HEK293 (cell line): ENCODE data around the gene CEP57L1.

ENCODE experiments used
- ELK4 ChIP-seq: IDR thresholded peaks from 2 replicates; pipeline ENCODE4 v1.6.1; 2011; ENCODE audit warnings: mild to moderate bottlenecking, low read depth, low read length, borderline replicate concordance
- IKZF3 ChIP-seq: fragments of 450-650 bp; IDR thresholded peaks from 2 replicates; pipeline ENCODE4 v1.5.0; 2018; ENCODE audit warnings: missing biosample characterization, mild to moderate bottlenecking, missing genetic modification characterization, moderate library complexity
- PATZ1 ChIP-seq: fragments of 450-650 bp; formaldehyde crosslinking; IDR thresholded peaks from 2 replicates; pipeline ENCODE4 v1.5.1; 2016; ENCODE audit warnings: missing biosample characterization, missing genetic modification characterization
- REPIN1 ChIP-seq: fragments of 450-650 bp; formaldehyde crosslinking; IDR thresholded peaks from 2 replicates; pipeline ENCODE4 v1.5.1; 2017; ENCODE audit warnings: missing biosample characterization, missing genetic modification characterization, low read depth
- TCF7L2 ChIP-seq: IDR thresholded peaks from 2 replicates; pipeline ENCODE4 v1.6.1; 2011; ENCODE audit warnings: low read depth, mild to moderate bottlenecking, inconsistent platforms, low read length, moderate library complexity, borderline replicate concordance
- ZBTB11 ChIP-seq: fragments of 450-650 bp; formaldehyde crosslinking; conservative IDR thresholded peaks from 2 replicates; pipeline ENCODE4 v1.5.1; 2016; ENCODE audit warnings: low read depth, missing biosample characterization, missing genetic modification characterization
- ZBTB17 ChIP-seq: fragments of 450-650 bp; formaldehyde crosslinking; IDR thresholded peaks from 2 replicates; pipeline ENCODE4 v1.5.1; 2016; ENCODE audit warnings: missing biosample characterization, missing genetic modification characterization
- ZNF266 ChIP-seq: fragments of 450-650 bp; formaldehyde crosslinking; IDR thresholded peaks from 2 replicates; pipeline ENCODE4 v1.5.1; 2016; ENCODE audit warnings: missing biosample characterization, missing genetic modification characterization, low read depth
- ZNF274 ChIP-seq, 2 experiments: fragments of 200-500 bp in 1 of 2; fragments of 450-650 bp in 1 of 2; sonication (Bioruptor generic) in 1 of 2; formaldehyde crosslinking in 1 of 2; IDR thresholded peaks; 2 replicates each; pipeline versions ENCODE4 v1.5.1 to v1.6.1; 2014 to 2016; ENCODE audit warnings: borderline replicate concordance in 1 of 2, inconsistent platforms in 1 of 2, low read length in 1 of 2, missing biosample characterization in 1 of 2, missing genetic modification characterization in 1 of 2
- ZNF391 ChIP-seq: fragments of 450-650 bp; formaldehyde crosslinking; IDR thresholded peaks from 2 replicates; pipeline ENCODE4 v1.5.1; 2016; ENCODE audit warnings: low read depth, missing biosample characterization, missing genetic modification characterization, borderline replicate concordance
- ZNF626 ChIP-seq: fragments of 450-650 bp; sonication (Bioruptor Pico); formaldehyde crosslinking; IDR thresholded peaks from 2 replicates; pipeline ENCODE4 v1.5.1; 2018; ENCODE audit warnings: missing biosample characterization, missing genetic modification characterization, inconsistent platforms
- ZSCAN30 ChIP-seq: fragments of 450-650 bp; IDR thresholded peaks from 2 replicates; pipeline ENCODE4 v1.5.1; 2018; ENCODE audit warnings: missing biosample characterization, mild to moderate bottlenecking, missing genetic modification characterization, moderate library complexity
- TF ChIP-seq, protein P1 (sequence below): fragments of 450-650 bp; formaldehyde crosslinking; IDR thresholded peaks from 2 replicates; pipeline ENCODE4 v1.5.1; 2016; ENCODE audit warnings: missing biosample characterization, missing genetic modification characterization
- TF ChIP-seq, protein P2 (sequence below): fragments of 450-650 bp; formaldehyde crosslinking; IDR thresholded peaks from 2 replicates; pipeline ENCODE4 v1.5.1; 2016; ENCODE audit warnings: missing biosample characterization, missing genetic modification characterization

- TF ChIP-seq IKZF3 (tag by site-specific recombination) (no peak), PATZ1 (no peak), ZNF274 (IDR thresholded peaks at IDR 0.05; ENCODE audit: low read length) (no peak), ZNF274 (tag by site-specific recombination; IDR thresholded peaks at IDR 0.05; ENCODE audit: borderline replicate concordance) (no peak), TCF7L2 (no peak), ZSCAN30 (tag by site-specific recombination) (no peak), ZNF626 (tag by site-specific recombination) (no peak), REPIN1 (no peak), ZBTB11 (tag by site-specific recombination) (no peak), ZBTB17 (tag by site-specific recombination) (no peak), ZNF266 (tag by site-specific recombination) (no peak), ELK4 (no peak), ZNF391 (tag by site-specific recombination) (no peak)
- TF ChIP-seq, protein P1, sequence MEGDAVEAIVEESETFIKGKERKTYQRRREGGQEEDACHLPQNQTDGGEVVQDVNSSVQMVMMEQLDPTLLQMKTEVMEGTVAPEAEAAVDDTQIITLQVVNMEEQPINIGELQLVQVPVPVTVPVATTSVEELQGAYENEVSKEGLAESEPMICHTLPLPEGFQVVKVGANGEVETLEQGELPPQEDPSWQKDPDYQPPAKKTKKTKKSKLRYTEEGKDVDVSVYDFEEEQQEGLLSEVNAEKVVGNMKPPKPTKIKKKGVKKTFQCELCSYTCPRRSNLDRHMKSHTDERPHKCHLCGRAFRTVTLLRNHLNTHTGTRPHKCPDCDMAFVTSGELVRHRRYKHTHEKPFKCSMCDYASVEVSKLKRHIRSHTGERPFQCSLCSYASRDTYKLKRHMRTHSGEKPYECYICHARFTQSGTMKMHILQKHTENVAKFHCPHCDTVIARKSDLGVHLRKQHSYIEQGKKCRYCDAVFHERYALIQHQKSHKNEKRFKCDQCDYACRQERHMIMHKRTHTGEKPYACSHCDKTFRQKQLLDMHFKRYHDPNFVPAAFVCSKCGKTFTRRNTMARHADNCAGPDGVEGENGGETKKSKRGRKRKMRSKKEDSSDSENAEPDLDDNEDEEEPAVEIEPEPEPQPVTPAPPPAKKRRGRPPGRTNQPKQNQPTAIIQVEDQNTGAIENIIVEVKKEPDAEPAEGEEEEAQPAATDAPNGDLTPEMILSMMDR (tag by site-specific recombination): peak; percentile 37; the same call in 1 of the 2 replicates
- TF ChIP-seq, protein P2, sequence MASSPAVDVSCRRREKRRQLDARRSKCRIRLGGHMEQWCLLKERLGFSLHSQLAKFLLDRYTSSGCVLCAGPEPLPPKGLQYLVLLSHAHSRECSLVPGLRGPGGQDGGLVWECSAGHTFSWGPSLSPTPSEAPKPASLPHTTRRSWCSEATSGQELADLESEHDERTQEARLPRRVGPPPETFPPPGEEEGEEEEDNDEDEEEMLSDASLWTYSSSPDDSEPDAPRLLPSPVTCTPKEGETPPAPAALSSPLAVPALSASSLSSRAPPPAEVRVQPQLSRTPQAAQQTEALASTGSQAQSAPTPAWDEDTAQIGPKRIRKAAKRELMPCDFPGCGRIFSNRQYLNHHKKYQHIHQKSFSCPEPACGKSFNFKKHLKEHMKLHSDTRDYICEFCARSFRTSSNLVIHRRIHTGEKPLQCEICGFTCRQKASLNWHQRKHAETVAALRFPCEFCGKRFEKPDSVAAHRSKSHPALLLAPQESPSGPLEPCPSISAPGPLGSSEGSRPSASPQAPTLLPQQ: peak; percentile 10
These were observed 21.8 kb upstream of the CEP57L1 start for GRCh38 chr6:109073344-109074132.
